Stimulated activated memory B cell treated with anti-CD40 and anti-IgM and Interleukin-4, amounts not matched to agents 10 μg/mL and 1 μg/mL and 100 μg/mL, for 72 hours (primary cell): ENCODE results near the gene BICDL2.

Experiments used
- ATAC-seq: fragments of 150-1000 bp; cut with Tn5 transposase; 2 replicates; pipeline ENCODE4 v1.10.0; 2021
- H3K27ac Mint-ChIP-seq: one replicate; pipeline ENCODE4 v1.8.0; 2022; ENCODE audit warnings: mild to moderate bottlenecking, mixed read lengths
- H3K27me3 Mint-ChIP-seq: one replicate; pipeline ENCODE4 v1.8.0; 2022; ENCODE audit warnings: mixed read lengths
- H3K36me3 Mint-ChIP-seq: one replicate; pipeline ENCODE4 v1.8.0; 2022; ENCODE audit warnings: mixed read lengths
- H3K4me1 Mint-ChIP-seq: one replicate; pipeline ENCODE4 v1.8.0; 2022; ENCODE audit warnings: mixed read lengths
- H3K4me3 Mint-ChIP-seq: one replicate; pipeline ENCODE4 v1.8.0; 2022; ENCODE audit warnings: mild to moderate bottlenecking, moderate library complexity, mixed read lengths
- H3K9me3 Mint-ChIP-seq: one replicate; pipeline ENCODE4 v1.8.0; 2022; ENCODE audit warnings: mixed read lengths

The BICDL2 gene

GRCh38 chr16:3044708-3045107 lies 8.0 kb upstream of the BICDL2 start:
- ATAC-seq, result no peak
- H3K27me3 Mint-ChIP-seq, result peaks cover 67% of the 10 kb centered on the region

GRCh38 chr16:3042376-3042775 lies 5.6 kb upstream of the BICDL2 start:
- no peak overlapping the region for H3K27ac Mint-ChIP-seq
- H3K27me3 Mint-ChIP-seq, result peaks cover 71% of the 10 kb centered on the region
- ATAC-seq, result no peak
- H3K9me3 Mint-ChIP-seq, result no peaks in the 10 kb centered on the region
- no peaks in the 10 kb centered on the region for H3K36me3 Mint-ChIP-seq
- peaks cover 17% of the 10 kb centered on the region for H3K4me1 Mint-ChIP-seq
- no peak overlapping the region for H3K4me3 Mint-ChIP-seq

More at GRCh38 chr16:3044708-3045107, 8.0 kb upstream of the BICDL2 start:
- no peaks in the 10 kb centered on the region for H3K36me3 Mint-ChIP-seq
- H3K4me1 Mint-ChIP-seq, result peaks cover 23% of the 10 kb centered on the region
- no peaks in the 10 kb centered on the region for H3K9me3 Mint-ChIP-seq
- peak overlapping the region; percentile 18 for H3K27ac Mint-ChIP-seq
- H3K4me3 Mint-ChIP-seq, result peak overlapping the region; percentile 70

- Mint-ChIP-seq H3K4me3 (no peak overlapping the region), H3K36me3 (no peaks in the 10 kb centered on the region), H3K27me3 (peaks cover 82% of the 10 kb centered on the region), H3K4me1 (peaks cover 12% of the 10 kb centered on the region), H3K9me3 (no peaks in the 10 kb centered on the region), H3K27ac (no peak overlapping the region)
- no peak for ATAC-seq
These were observed 2.2 kb upstream of the BICDL2 start for GRCh38 chr16:3038896-3039295.

GRCh38 chr16:3038256-3038655 lies 1.5 kb upstream of the BICDL2 start:
- peaks cover 82% of the 10 kb centered on the region for H3K27me3 Mint-ChIP-seq
- H3K27ac Mint-ChIP-seq, result no peak overlapping the region
- no peak overlapping the region for H3K4me3 Mint-ChIP-seq
- no peaks in the 10 kb centered on the region for H3K36me3 Mint-ChIP-seq
- ATAC-seq, result no peak
- H3K4me1 Mint-ChIP-seq, result peaks cover 12% of the 10 kb centered on the region
- no peaks in the 10 kb centered on the region for H3K9me3 Mint-ChIP-seq

GRCh38 chr16:3035972-3036725 lies 595 bp downstream of the BICDL2 start:
- Mint-ChIP-seq H3K27ac (peak overlapping the region; percentile 25), H3K36me3 (no peaks in the 10 kb centered on the region), H3K4me3 (peak overlapping the region; percentile 28), H3K27me3 (peaks cover 94% of the 10 kb centered on the region), H3K4me1 (peaks cover 12% of the 10 kb centered on the region), H3K9me3 (no peaks in the 10 kb centered on the region)
- ATAC-seq, result peak; percentile 37

GRCh38 chr16:3035289-3035971 lies 1.3 kb downstream of the BICDL2 start:
- no peaks in the 10 kb centered on the region for H3K9me3 Mint-ChIP-seq
- H3K36me3 Mint-ChIP-seq, result no peaks in the 10 kb centered on the region
- peaks cover 12% of the 10 kb centered on the region for H3K4me1 Mint-ChIP-seq
- H3K27me3 Mint-ChIP-seq, result peaks cover 94% of the 10 kb centered on the region
- no peak for ATAC-seq
- H3K4me3 Mint-ChIP-seq, result peak overlapping the region; percentile 28
- H3K27ac Mint-ChIP-seq, result peak overlapping the region; percentile 25

GRCh38 chr16:3032624-3033023 lies 4.1 kb downstream of the BICDL2 start:
- no peak for ATAC-seq
- Mint-ChIP-seq H3K9me3 (no peaks in the 10 kb centered on the region), H3K4me3 (no peak overlapping the region), H3K36me3 (no peaks in the 10 kb centered on the region), H3K27me3 (peaks cover 93% of the 10 kb centered on the region), H3K4me1 (peaks cover 37% of the 10 kb centered on the region), H3K27ac (no peak overlapping the region)

- Mint-ChIP-seq H3K27me3 (peaks cover 77% of the 10 kb centered on the region), H3K36me3 (peaks cover 17% of the 10 kb centered on the region), H3K27ac (no peak overlapping the region), H3K4me1 (peaks cover 38% of the 10 kb centered on the region), H3K9me3 (no peaks in the 10 kb centered on the region), H3K4me3 (no peak overlapping the region)
- ATAC-seq, result no peak
These were observed 6.2 kb downstream of the BICDL2 start for GRCh38 chr16:3030222-3031212.

GRCh38 chr16:3029491-3030221 lies 7.1 kb downstream of the BICDL2 start:
- no peak overlapping the region for H3K4me3 Mint-ChIP-seq
- peaks cover 42% of the 10 kb centered on the region for H3K4me1 Mint-ChIP-seq
- H3K9me3 Mint-ChIP-seq, result no peaks in the 10 kb centered on the region
- peaks cover 68% of the 10 kb centered on the region for H3K27me3 Mint-ChIP-seq
- peaks cover 17% of the 10 kb centered on the region for H3K36me3 Mint-ChIP-seq
- H3K27ac Mint-ChIP-seq, result no peak overlapping the region
- no peak for ATAC-seq

- peaks cover 48% of the 10 kb centered on the region for H3K4me1 Mint-ChIP-seq
- H3K27me3 Mint-ChIP-seq, result peaks cover 60% of the 10 kb centered on the region
- peak overlapping the region; percentile 13 for H3K4me3 Mint-ChIP-seq
- no peaks in the 10 kb centered on the region for H3K9me3 Mint-ChIP-seq
- H3K27ac Mint-ChIP-seq, result no peak overlapping the region
- peaks cover 17% of the 10 kb centered on the region for H3K36me3 Mint-ChIP-seq
- no peak for ATAC-seq
These were observed 7.9 kb downstream of the BICDL2 start for GRCh38 chr16:3028716-3029319.

- H3K4me3 Mint-ChIP-seq, result peak overlapping the region; percentile 9
- H3K4me1 Mint-ChIP-seq, result peaks cover 53% of the 10 kb centered on the region
- H3K27me3 Mint-ChIP-seq, result peaks cover 53% of the 10 kb centered on the region
- peaks cover 17% of the 10 kb centered on the region for H3K36me3 Mint-ChIP-seq
- no peak overlapping the region for H3K27ac Mint-ChIP-seq
- ATAC-seq, result peak; percentile 62
- H3K9me3 Mint-ChIP-seq, result no peaks in the 10 kb centered on the region
These were observed 8.6 kb downstream of the BICDL2 start for GRCh38 chr16:3027983-3028715.

- Mint-ChIP-seq H3K27ac (no peak overlapping the region), H3K9me3 (no peaks in the 10 kb centered on the region), H3K4me1 (peaks cover 60% of the 10 kb centered on the region), H3K27me3 (peaks cover 46% of the 10 kb centered on the region), H3K36me3 (peaks cover 17% of the 10 kb centered on the region), H3K4me3 (no peak overlapping the region)
- ATAC-seq, result no peak
These were observed 9.3 kb downstream of the BICDL2 start for GRCh38 chr16:3027489-3027795.

- peaks cover 40% of the 10 kb centered on the region for H3K27me3 Mint-ChIP-seq
- ATAC-seq, result no peak
- peaks cover 66% of the 10 kb centered on the region for H3K4me1 Mint-ChIP-seq
- peaks cover 17% of the 10 kb centered on the region for H3K36me3 Mint-ChIP-seq
- H3K9me3 Mint-ChIP-seq, result no peaks in the 10 kb centered on the region
- no peak overlapping the region for H3K27ac Mint-ChIP-seq
- H3K4me3 Mint-ChIP-seq, result no peak overlapping the region
These were observed 9.9 kb downstream of the BICDL2 start for GRCh38 chr16:3026609-3027488.
